Umbilical cord (tissue), 2 donors: ENCODE measurements around the gene GLDC. TPM values are rescaled to one million over a fixed set of nuclear protein-coding genes. Genes with fewer than 3 reads are reported as not detected.
A peak's percentile ranks its signal among the peaks of the same experiment; 100 is the strongest.

Experiments used
- DNase-seq: peaks from one replicate; pipeline ENCODE4 v3.0.0-alpha.2; 2015; ENCODE audit warnings: low spot score
- total RNA-seq: library from RNA; depleted of rRNA; stranded (reverse); fragments of >200 nt; gene quantifications from one replicate; pipeline ENCODE4 v1.2.3, GENCODE V29; 2014; ENCODE audit warnings: low replicate concordance; ENCODE audit not compliant: insufficient read depth

The GLDC gene
- total RNA-seq, 1 donor from 2014 or later, result 3.4 TPM

DNA sequence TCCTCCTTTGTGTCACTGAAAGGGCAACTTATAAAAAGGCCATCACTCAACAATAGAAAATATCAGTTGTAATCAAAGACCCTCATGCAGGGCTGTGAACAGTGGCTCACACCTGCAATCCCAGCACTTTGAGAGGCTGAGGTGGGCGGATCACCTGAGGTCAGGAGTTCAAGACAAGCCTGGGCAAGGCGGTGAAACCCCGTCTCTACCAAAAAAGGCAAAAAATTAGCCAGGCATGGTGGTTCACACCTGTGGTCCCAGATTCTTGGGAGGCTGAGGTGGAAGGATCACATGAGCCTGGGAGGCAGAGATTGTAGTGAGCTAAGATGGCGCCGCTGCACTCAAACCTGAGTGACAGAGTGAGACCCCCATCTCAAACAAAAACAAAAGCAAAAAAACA lies 24.7 kb downstream of the GLDC start:
- no peak for DNase-seq

DNA sequence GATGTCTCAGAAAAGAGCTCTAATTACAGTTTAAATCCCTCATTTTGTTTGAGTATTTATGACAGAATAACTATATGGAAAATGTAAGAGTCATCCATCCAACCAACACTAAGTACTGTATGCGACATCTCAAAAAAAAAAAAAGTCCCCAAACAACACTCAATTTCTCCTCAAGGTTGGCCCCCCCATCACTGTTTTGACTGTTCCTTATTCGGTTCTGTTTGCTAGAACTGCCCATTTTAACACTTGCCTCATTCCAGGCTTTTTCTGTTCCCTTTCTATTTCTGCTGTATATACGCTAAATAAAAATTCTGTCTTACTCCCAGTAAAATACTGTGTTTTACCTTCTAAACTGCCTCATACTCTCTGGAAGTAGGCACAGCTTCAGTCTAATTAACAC lies 25.2 kb downstream of the GLDC start:
- no peak for DNase-seq

DNA sequence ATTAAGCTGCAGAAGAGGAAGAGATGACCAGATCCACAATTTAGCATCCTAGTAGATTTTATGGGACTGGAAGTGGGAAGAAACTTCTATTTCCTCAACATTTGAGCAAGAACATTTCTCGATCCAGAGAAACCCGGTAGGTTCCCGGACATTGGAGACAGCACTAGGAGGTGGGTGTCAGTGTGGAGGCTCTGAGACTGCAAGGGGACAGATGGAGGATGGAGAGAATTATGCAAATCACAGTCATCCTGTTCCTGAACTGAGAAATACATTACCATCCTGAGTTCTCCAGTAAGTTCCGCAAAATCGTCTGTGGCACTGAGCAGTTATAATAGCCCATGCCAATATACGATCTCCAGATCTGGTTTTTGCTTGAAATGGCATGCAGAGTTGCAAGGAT lies 25.6 kb downstream of the GLDC start:
- no peak for DNase-seq

DNA sequence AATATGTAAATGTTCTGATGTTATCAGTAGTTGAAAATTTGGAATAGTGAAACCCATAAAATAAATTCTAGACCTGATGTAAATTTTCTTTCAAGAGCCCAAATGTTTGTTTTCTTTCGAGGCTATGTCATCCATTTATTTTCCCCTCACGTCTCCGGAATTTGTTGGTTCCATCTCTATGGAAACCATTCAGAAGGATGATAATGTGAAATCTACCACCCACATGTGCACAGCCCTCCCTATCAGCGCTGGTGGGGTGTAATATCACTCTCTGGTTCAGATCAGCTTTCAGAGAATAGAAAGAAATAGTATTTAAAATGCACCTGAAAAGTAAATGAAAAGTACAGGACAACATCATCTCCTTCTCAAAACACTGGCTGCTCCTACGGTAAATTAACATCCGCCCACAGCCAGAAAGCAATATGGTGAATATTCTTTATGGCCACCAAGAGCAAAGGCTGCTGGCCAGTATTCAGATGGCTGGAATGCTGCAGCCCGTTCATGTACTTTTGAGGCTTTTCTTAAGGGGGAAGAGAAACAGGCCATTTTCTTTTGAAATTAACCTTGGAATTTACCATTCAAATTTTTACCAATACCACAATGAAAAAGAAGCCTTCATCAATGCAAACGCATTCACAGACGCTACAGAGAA lies 28.5 kb downstream of the GLDC start:
- DNase-seq, result no peak

DNA sequence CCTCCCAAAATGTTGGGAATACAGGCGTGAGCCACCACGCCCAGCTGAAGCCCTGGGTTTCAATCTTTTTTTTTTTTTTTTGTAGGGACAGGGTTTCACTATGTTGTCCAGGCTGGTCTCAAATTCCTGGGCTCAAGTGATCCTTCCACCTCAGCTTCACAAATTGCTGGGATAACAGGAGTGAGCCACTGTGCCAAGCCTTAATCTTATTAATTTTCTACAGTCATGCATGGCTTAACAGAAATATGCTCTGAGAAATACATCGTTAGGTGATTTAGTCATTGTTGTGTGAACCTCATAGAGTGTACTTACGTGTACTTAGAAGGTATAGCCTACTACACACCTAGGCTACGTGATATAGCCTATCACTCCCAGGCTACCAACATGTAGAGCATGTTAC lies 31.0 kb downstream of the GLDC start:
- DNase-seq, result no peak

DNA sequence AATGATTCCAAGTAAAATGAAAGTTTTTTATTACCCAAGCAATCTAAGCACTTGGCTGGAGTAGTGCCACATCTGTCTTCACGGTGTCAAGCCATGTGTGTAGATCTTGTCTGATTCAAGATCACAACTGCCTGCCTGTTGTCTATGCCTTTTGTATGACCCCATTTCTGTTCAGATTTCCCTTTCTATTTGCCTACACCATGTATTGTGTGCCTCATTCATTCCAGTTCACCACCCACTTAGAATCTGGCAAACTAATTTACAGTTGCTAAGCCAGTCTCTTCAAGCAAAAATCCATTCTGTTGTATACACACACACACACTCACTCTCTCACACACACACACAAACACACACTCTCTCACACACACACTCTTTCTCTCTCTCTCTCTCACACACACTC lies 33.7 kb downstream of the GLDC start:
- no peak for DNase-seq

DNA sequence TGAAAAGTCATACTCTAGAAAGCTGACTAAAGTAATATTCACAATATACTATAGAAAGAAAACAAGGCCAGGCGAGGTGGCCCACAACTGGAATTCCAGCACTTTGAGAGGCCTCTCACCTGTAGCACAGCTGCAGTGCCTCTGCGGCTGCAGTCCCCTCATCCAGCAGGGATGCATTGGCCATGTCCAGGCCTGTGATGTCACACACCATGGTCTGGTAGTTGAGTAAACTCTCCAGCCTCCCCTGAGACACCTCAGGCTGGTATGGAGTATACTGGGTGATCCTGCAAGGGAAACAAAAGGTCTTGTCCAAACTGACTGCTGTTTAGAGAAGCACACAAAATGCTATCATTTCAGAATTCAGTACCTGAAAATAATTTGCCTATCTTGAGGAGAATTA lies 35.5 kb downstream of the GLDC start:
- no peak for DNase-seq

DNA sequence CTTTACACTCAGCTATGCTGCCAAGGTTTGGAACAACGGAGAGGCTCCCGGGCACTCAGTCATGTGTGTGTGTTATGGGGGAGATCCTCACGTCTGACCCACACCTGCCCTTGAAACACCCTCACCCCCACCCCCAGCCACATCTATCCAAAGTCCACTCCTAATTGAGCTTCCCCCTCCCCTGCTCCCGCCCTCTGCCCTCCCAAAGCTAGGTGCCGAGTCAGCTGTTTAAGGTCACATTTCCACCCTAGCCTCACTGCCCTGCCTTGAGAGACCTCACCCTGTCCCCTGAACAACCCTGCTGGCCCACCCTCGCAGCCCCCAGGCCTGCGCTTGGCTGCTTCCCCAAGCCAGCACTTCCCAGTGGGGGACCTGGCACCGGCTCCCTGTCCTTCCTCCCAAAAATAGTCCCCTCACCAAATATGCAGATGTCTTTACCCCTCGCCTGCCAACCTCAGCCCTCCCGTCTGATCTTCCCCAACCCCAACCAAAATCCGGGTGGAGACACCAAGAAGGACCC lies 36.0 kb downstream of the GLDC start:
- no peak for DNase-seq

DNA sequence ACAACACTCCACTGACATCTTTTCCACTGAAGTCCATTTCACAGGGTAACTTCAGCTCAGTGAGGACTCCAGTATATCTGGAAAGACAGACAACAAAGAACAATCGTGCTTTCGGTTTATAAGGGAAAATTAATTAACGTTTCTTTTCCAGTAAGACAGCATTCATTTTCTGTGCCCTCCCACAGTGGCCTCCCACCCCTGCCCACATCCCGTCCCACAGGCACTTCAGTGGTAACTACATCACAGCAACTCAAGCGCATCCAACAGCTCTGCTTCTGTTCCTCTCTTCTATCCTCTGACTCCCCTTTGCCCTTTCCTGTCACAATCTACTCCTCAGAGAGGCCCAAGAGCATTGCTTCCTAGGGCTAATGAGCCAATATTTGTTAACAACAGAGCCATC lies 40.3 kb downstream of the GLDC start:
- DNase-seq, result no peak

DNA sequence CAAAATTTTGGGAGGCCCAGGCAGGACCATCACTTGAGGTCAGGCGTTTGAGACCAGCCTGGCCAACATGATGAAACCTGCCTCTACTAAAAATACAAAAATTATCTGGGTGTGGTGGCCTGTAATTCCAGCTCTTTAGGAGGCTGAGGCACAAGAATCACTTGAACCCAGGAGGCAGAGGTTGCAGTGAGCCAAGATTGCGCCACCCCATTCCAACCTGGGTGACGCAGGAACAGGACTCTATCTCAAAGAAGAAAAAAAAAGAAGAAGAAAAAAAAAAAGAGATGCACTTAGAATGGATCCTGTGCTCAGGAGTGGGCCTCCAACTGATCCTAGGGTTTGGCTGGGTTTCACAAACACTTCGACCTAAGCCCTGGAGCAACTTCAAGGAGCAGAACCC lies 45.1 kb downstream of the GLDC start:
- DNase-seq, result no peak

DNA sequence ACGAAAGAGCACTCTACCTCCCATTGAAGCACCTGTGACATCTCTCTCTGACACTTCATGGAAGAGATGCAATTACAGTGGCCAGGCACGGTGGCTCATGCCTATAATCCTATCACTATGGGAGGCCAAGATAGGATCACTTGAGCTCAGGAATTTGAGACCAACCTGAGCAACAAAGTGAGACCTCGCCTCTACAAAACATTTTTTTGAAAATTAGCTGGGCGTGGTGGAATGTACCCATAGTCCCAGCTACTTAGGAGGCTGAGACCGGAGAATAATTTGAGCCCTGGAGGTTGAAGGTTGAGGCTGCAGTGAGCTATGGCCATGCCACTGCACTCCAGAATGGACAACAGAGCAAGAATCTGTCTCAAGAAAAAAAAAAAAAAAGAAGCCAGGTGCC lies 45.5 kb downstream of the GLDC start:
- DNase-seq, result no peak

DNA sequence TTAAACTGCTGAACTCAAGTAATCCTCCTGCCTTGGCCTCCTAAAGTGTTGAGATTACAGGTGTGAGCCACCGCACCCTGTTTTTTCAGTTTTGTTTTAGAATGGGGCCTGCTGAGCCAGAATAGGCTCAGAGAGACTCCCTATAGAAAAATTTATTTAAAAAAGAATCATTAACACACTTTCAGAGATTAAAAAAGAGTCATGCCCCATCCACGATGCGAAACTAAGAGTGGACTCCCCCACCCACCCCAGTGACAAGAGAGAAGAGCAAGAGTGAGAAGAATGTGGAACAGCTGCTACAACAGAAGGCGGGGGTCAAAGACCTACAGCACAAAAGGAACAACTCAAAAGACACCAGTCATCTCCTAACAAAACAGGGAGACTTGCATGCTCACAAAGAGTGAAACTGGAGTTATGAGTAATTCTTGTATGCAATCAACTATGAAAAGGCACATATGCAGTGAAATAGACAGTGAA lies 47.2 kb downstream of the GLDC start:
- no peak for DNase-seq

DNA sequence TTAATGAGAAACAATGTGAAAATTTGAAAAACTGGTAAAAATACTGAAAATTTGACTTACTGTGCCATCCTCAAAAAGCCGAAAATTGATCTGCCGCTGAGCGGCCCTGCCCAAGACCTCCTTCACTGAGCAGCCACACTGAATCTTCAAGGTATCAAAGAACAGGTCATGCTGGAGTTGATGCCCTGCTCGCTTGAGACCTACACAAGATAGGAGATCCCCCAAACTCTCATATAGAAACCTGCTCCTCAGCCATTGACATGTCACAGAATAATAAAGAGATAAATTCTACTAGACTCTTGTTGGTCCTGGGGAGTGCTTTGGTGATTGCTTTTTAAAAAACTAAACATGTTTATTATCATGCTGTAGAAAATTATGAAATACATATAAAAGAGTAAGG lies 52.7 kb downstream of the GLDC start:
- DNase-seq, result no peak

DNA sequence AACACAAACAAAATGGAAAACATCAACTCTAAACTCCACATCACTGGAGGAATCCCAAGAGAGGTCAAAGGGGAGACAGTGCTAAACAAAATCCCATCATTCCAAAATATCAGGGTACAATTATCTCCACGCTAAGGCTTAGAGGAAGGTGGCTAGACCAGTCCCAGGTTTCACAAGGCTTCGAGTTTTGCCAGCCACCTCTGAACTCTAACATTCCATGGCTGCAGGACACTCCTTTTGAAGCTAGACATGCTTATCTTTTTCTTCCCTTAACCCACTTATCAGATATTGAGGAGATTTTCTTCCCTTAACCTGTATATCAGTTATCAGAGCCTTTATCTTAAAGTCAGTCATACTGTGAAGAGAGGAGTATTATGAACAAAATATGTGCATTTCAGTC lies 53.3 kb downstream of the GLDC start:
- DNase-seq, result no peak

DNA sequence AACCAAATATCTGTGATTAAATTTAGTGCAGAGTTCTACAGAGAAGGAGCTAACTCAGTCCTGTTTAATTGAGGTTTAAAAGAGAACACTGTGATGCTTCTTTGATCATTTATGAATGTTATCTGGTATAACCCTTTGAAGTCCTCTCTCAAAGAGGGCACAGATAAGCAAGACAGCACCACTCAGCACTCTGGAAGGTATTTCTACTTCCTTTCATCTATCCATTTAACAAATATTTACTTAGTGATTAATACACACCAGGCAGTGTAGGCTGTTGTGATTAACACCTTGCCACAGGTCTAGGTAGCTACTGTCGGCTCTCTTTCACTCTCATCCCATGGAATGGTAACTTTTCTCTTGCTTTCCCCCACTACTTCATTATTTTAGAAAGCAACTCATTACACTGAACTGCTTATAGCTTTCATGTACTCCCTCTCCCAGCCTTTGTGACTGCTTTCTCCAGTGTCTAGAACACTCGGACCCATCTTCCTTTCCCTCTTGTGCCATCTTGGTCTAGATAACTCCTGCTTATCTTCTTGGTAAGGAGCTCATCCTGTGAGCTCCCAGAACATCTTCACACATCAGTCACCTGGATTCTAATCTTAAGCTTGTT lies 54.7 kb downstream of the GLDC start:
- DNase-seq, result no peak

DNA sequence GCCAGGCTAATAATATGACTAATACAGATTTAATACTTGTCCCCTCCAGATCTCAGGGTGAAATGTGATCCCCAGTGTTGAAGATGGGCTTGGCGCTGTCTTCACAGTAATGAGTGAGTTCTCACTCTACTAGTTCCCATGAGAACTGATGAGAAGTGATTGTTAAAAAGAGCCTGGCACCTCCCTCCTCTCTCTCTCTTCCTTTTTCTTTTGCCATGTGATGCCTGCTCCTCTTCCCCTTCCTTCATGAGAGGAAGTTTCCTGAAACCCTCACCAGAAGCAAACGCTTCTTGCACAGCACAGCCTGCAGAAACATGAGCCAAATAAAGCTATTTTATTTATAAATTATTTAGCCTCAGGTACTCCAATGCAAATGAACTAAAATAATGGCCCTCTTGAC lies 55.2 kb downstream of the GLDC start:
- DNase-seq, result peak; percentile 9

DNA sequence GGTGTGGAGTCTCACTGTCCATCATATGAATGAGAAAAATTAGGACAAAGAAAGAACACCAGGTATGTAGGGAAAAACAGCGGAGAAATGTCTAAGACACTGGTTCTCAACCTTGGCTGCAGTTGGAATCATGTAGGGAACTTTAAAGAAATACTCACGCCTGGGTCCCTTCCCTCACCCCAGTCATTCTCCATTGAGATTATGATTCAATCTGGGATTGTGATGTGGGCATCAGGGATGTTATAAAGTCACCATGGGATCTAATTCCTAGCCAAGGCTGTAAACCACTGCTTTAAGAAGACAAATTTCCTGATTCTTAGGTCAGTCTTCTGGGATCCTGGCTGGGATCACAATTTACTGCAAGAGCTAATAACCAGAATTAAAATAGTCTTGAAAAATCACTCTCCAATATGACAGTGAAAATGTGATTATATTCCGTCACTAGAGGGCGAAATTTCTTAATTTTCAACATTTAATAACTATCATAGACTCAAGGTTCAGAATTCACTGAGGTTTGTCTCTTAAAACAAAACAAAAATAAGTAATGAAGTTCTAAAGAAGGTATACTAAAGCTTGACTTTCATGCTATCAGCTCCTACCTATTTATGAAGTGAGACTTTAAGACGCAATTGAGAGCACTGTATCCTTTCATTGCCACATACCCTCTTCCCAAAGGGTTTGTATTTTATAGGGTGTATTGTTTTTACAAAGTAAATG lies 60.5 kb downstream of the GLDC start:
- peak; percentile 28 for DNase-seq

DNA sequence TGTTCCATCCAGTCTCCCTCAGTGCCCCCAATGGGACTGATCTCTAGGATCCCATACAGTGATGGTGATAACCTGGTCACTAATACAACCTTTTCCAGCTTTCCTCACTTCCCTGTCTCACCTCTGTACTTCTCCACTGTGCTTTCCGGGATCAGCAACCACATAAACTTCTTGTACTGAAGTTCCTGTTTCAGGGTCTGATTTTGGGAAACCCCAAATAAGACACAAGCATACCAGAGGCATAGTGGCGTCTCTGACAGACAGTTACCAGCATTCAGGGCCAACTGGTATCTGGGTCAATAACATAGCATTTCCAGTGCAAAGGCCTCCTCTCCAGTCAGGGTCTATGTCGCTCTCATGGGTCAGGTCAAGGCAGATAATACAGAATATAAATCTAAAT lies 64.3 kb downstream of the GLDC start:
- DNase-seq, result no peak

DNA sequence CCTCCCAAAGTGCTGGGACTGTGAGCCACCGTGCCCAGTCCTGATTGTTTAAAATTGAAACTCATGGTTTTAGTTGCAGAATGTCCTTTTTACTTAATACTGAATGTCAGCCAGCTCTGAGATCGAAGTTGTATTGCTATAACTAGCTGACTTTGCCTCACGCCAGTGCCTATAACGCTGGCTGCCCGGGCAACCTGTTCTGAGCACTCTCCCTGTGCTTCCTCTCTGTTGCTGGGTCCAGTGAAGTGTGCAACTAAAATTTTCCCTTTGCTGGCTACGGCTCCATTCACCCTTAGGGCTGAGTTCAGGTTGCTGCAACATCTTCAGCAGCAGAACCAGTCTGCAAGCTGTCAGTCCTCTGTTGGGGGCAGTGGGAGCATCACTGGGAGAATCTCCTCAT lies 65.9 kb downstream of the GLDC start:
- no peak for DNase-seq

DNA sequence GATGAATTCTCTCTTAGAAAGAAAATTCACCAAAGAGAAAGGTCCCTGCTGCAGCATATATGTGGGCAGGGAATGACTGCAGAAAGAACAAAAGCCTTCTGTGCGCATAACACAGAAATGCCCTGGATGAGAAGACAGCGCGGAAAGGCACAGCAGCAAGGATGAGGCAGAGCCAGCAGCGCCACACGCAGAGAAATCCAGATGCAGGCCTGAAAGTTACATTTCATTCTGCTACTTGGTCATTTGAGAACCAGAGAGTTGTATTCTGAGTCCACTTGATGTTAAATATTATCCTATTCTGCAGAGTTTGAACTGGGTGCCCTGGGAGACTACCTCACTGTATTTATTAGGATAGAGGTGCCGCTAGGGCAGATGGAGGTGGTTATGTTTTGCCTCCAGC lies 68.5 kb downstream of the GLDC start:
- no peak for DNase-seq

DNA sequence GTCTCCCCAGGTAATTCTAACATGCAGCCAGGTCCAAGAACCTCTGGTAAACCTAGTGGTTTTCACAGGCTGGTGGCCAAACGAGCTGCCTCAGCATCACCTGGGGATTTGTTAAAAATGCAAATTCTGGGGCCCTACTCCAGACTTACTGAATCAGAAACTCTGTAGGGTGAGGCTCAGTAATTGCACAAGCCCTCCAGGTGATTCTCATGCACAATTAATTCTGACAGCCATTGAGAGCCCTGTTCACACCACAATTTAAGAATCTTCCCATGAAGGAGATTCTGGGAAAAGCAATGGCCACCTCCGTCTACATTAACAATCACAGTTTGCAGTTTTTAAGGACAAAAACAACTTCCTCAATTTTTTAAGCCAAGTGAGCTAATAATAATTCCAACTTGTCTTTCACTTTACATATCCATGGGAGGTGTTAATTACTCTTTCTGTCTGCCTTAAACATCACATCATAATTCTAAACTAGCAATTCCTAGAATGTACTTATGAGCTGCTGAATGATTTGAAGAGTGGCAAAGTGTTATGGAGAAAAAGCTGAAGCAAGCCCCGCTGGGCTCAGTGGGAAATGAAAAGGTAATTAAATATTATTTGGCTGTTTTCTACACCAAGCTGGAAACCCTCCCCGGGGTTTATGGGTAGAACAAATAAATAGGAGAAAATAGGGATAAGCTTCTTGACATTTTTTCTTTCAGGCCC lies 70.0 kb downstream of the GLDC start:
- no peak for DNase-seq

DNA sequence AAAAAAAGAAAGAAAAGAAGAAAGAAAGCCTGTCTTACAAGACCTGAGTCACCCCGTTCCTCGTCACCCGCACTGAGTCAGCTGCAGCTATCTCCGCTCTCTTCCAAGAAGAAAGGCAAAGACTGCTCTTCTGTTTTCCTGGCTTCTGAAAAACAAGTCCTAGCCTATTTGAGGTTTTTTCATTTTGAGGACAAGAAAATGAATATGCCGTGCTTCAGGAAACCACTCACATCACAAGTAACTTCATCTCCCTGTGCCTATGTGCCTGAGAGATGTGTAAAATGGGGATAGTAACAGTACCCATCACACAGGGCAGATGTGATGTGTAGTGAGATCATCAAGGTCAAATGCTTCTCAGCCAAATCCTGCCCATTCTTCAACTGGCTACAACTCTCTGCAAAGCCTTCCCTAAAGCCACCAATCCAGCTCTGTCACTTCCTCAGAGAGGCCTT lies 78.4 kb downstream of the GLDC start:
- peak; percentile 12 for DNase-seq
